ENCODE data around the gene PTPRE.

- TF ChIP-seq MAX (IDR thresholded peaks at IDR 0.05): no peak
- no peak for TF ChIP-seq CTCF (IDR thresholded peaks at IDR 0.05 in 2 of 3, conservative IDR thresholded peaks at IDR 0.05 in 1 of 3; ENCODE audit: borderline replicate concordance in 1 of 3, insufficient read depth in 1 of 3, low read depth in 2 of 3, low read length in 2 of 3)
- no peak for TF ChIP-seq EZH2 (IDR thresholded peaks at IDR 0.05)
- TF ChIP-seq ZBTB33 (IDR thresholded peaks at IDR 0.05; ENCODE audit: extremely low read depth, insufficient replicate concordance, low read length): no peak
- no peak for TF ChIP-seq ZNF274 (IDR thresholded peaks at IDR 0.05; ENCODE audit: low read depth, low read length)
- TF ChIP-seq EZH2phosphoT487 (IDR thresholded peaks at IDR 0.05; ENCODE audit: borderline replicate concordance): no peak
- TF ChIP-seq POLR2A (IDR thresholded peaks at IDR 0.05; ENCODE audit: borderline replicate concordance, extremely low read depth, insufficient read depth, insufficient read length): no peak
- TF ChIP-seq ATF3 (IDR thresholded peaks at IDR 0.05): no peak
- TF ChIP-seq ELF1 (IDR thresholded peaks at IDR 0.05; ENCODE audit: borderline replicate concordance, low read depth): no peak
- TF ChIP-seq SP1 (IDR thresholded peaks at IDR 0.05; ENCODE audit: low read depth): no peak
- TF ChIP-seq CEBPB (IDR thresholded peaks at IDR 0.05; ENCODE audit: low read depth): no peak
- TF ChIP-seq REST (IDR thresholded peaks at IDR 0.05; ENCODE audit: low read depth): no peak
- peak; percentile 23; the same call in 1 of the 2 replicates for TF ChIP-seq JUND (IDR thresholded peaks at IDR 0.05)
- TF ChIP-seq POLR2AphosphoS5 (IDR thresholded peaks at IDR 0.05; ENCODE audit: low read depth, low read length): no peak; the same call in 1 of the 2 replicates
Observed at GRCh38 chr10:128097783-128098182, 190.9 kb downstream of the PTPRE start.

All from HCT116 (cell line).